GM12801 (cell line): ENCODE data around the gene LIX1.

ENCODE experiments used
- TF ChIP-seq, protein P1 (sequence below): IDR thresholded peaks from one replicate; pipeline ENCODE4 v1.5.1; 2011; ENCODE audit warnings: control low read depth; ENCODE audit not compliant: insufficient read length; ENCODE audit errors: extremely low read depth

LIX1 gene

DNA sequence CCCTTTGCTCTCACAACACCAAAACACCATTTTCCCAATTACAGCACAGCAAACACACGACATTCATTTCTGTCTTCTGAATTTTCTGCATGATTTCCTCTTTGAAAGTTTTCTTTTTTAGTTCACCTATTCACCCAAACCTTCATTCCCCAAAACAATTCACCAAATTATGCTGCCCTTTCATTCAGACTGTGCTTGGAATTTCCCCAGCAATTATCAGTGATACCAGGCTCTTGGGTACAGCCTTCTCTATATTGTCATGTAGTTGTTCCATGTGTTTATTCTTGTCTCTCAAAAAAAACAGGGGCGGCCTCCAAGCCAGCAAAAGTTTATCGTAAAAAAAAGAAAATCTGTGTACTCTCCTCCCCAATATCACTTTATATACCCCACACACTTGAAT, 9.0 kb upstream of the LIX1 start:
- TF ChIP-seq, protein P1, sequence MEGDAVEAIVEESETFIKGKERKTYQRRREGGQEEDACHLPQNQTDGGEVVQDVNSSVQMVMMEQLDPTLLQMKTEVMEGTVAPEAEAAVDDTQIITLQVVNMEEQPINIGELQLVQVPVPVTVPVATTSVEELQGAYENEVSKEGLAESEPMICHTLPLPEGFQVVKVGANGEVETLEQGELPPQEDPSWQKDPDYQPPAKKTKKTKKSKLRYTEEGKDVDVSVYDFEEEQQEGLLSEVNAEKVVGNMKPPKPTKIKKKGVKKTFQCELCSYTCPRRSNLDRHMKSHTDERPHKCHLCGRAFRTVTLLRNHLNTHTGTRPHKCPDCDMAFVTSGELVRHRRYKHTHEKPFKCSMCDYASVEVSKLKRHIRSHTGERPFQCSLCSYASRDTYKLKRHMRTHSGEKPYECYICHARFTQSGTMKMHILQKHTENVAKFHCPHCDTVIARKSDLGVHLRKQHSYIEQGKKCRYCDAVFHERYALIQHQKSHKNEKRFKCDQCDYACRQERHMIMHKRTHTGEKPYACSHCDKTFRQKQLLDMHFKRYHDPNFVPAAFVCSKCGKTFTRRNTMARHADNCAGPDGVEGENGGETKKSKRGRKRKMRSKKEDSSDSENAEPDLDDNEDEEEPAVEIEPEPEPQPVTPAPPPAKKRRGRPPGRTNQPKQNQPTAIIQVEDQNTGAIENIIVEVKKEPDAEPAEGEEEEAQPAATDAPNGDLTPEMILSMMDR, result no peak

GRCh38 chr5:97150401-97150800, 8.0 kb upstream of the LIX1 start:
- TF ChIP-seq, protein P1, result no peak

GRCh38 chr5:97149709-97150108, 7.3 kb upstream of the LIX1 start:
- TF ChIP-seq, protein P1, result no peak

GRCh38 chr5:97148288-97148687, 5.9 kb upstream of the LIX1 start:
- TF ChIP-seq, protein P1, result no peak

DNA sequence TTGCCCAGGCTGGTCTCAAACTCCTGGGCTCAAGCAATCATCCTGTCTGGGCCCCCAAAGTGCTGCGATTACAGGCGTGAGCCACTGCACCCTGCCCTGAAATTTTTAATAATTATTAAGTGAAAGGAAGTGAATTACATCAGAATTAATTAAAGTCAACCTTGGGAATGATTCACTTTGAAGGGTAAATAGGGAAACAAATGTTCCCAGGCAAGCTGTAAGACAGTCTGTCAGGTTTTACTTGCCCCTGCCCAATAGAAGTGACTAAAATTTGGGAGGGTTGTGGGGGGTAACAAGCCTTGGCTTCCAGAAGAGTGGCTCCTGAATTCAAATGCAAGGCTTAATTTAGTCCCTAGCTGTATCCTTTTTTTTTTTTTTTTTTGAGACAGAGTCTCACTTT, 1.3 kb upstream of the LIX1 start:
- TF ChIP-seq, protein P1, result no peak

GRCh38 chr5:97141539-97141938, 872 bp downstream of the LIX1 start:
- TF ChIP-seq, protein P1, result no peak

DNA sequence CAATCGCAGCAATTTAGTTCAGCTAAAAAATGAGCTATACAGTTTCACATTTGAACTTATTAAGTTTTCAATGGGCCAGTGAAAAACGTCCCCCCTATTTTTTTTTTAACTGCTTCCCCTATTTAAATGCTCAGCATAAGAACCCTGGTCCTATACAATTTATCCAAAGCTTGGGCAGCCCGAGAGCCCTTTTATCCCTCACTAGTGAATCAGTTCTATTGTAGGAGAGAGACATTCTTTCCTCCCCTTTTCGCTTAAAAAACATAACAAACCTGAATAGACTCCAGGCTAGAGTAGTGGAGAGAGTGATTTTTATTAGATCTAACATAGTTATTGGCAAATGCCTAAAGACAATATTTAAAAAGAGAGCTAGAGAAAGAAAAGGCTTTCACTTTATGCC, 1.4 kb downstream of the LIX1 start:
- TF ChIP-seq, protein P1, result no peak

DNA sequence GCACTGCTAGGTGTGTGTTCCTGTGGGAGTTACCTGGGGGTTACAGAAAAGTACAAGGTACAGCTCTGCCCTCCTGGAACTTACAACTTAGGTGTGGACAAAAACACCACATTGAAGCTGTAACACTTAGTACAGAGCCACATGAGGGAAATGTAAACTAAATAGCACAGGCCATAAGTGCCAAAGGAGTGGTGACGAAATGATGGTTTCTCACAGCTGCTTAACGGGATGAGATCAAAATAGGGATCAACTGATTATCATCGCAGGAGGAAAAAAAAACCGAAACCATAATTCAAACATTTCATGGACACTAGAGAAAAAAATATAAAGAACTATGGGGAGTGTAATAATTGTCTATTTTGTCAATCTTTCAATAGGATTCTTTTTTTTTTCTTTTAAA, 5.9 kb downstream of the LIX1 start:
- TF ChIP-seq, protein P1, result no peak
